Muscle of leg (tissue), 11 donors: ENCODE data around the gene NDOR1. TPM values are rescaled to one million over a fixed set of nuclear protein-coding genes. Genes with fewer than 3 reads are reported as not detected.

Experiments used
- DNase-seq: peaks from one replicate; pipeline ENCODE4 v3.0.0; 2013
- H3K27ac ChIP-seq: one replicate; pipeline ENCODE4 v1.5.1; 2013; ENCODE audit warnings: mild to moderate bottlenecking, low read length, control low read depth
- H3K27me3 ChIP-seq: one replicate; pipeline ENCODE4 v1.6.1; 2013; ENCODE audit warnings: low read length; ENCODE audit not compliant: control insufficient read depth, insufficient read depth
- H3K36me3 ChIP-seq: one replicate; pipeline ENCODE4 v1.6.1; 2013; ENCODE audit warnings: low read length; ENCODE audit not compliant: control insufficient read depth, insufficient read depth
- H3K4me1 ChIP-seq: one replicate; pipeline ENCODE4 v1.6.1; 2013; ENCODE audit warnings: low read length; ENCODE audit not compliant: control insufficient read depth, insufficient read depth
- H3K4me3 ChIP-seq: one replicate; pipeline ENCODE4 v1.5.1; 2013; ENCODE audit warnings: low read length, control low read depth
- H3K9me3 ChIP-seq: replicated peaks from 2 replicates; pipeline ENCODE4 v1.6.1; 2013; ENCODE audit warnings: low read depth, low read length; ENCODE audit not compliant: control insufficient read depth
- WGBS: methylation state at CpG from one replicate; pipeline ENCODE4 v1.1.5; 2013; ENCODE audit warnings: missing lambda C conversion rate; ENCODE audit not compliant: insufficient coverage; 5-methylcytosine and 5-hydroxymethylcytosine counted together
- polyA plus RNA-seq, 8 donors: library from polyadenylated mRNA; unstranded; fragments of 120-200 nt; gene quantifications; one replicate each; pipeline versions ENCODE4 v1.2.1 to v1.2.3, GENCODE V29; 2013; ENCODE audit warnings: inconsistent platforms in 1 of 8, low replicate concordance in 1 of 8; ENCODE audit not compliant: insufficient read length in 8 of 8, insufficient read depth in 1 of 8
- total RNA-seq: library from RNA; stranded (reverse); fragments of 120-200 nt; gene quantifications from one replicate; pipeline ENCODE4 v1.2.4, GENCODE V29; 2013

NDOR1 gene
- total and polyA plus RNA-seq, 9 donors = 3.1 to 10.8 (median 8.0) TPM

DNA sequence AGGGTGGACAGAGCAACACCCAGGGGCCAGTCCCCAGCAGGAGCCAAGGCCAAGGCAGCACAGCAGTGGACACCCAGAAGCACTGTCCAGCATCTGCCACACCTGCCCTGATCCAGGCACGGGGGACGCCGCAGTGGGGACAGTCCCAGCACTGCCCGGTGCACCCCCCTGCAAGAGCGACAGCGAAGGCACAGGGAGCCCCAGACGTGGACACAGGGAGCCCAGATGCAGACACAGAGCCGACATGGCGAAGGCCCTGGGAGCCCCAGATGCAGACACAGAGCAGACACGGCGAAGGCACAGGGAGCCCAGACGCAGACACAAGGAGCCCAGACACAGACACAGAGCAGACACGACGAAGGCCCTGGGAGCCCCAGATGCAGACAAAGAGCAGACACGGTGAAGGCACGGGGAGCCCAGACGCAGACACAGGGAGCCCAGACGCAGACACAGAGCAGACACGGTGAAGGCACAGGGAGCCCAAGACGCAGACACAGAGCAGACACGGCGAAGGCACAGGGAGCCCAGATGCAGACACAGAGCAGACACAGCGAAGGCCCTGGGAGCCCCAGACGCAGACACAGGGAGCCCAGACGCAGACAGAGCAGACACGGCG, 21.4 kb upstream of the NDOR1 start:
- H3K27ac ChIP-seq = no peak overlapping the region
- H3K36me3 ChIP-seq = peaks cover 78% of the 10 kb centered on the region
- no peaks in the 10 kb centered on the region for H3K27me3 ChIP-seq
- peaks cover 23% of the 10 kb centered on the region for H3K4me1 ChIP-seq
- H3K9me3 ChIP-seq = no peaks in the 10 kb centered on the region
- DNase-seq = no peak
- H3K4me3 ChIP-seq = no peak overlapping the region
- WGBS = 92% methylated on average over 27 of the region's 27 CpGs

DNA sequence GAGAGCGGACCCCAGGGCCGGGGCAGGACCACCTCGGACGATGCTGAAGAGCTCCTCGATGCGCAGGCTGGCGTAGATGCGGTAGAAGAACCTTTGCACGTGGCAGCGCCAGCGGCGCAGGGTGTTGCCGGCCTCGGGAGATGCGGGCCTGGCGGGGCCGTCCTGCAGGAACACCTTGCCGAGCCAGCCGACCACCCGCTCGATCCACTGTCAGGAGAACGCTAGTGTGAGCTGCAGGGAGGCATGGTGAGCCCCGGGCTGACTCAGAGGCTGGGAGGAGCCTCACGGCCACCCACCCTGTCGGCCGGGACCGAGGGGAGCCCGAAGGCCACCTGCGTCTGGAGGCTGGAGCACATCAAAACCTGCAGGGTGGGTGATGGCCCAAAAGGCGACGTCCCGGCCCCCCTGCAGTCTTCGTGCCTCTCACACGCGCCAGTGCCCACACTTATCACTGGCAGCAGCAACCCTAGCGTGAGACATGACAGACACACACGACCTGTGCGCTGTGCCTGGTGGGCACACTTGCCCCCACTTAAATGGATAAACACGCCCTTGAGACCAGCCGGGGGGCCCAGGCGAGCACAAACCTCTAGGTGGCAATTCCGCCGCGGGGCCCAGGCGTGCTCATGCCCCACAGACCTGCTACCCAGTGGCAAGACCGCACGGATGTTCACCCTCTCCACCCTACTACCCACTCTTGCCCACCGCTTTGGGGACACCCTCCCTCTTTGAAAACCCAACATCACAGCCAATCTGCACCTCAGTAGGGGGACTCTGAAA, 20.4 kb upstream of the NDOR1 start:
- Histone ChIP-seq H3K4me3 (no peak overlapping the region), H3K4me1 (peaks cover 32% of the 10 kb centered on the region), H3K9me3 (no peaks in the 10 kb centered on the region), H3K36me3 (peaks cover 74% of the 10 kb centered on the region), H3K27me3 (no peaks in the 10 kb centered on the region), H3K27ac (no peak overlapping the region)
- WGBS = 90% methylated on average over 47 of the region's 48 CpGs
- no peak for DNase-seq

DNA sequence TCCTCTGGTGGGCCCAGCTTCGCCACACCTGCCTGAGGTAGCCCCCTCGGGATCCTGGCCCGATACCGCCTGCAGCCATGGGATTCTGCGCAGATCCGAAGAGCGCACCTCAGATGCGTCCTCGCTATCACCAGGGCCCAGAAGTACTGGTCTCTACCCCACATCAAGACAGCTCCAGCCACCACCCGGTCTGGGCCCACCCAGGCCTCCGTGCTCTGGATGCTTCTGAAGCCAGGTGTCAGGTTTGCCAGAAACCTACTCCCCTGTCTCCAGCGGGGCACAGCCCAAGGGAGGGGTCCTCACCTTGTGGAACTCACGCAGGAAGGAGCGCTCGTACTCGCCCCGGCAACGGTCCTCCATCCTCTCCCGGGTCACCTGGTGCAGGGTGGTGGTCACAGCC, 19.6 kb upstream of the NDOR1 start:
- Histone ChIP-seq H3K27me3 (no peaks in the 10 kb centered on the region), H3K9me3 (no peaks in the 10 kb centered on the region), H3K27ac (no peak overlapping the region), H3K4me3 (no peak overlapping the region), H3K4me1 (peaks cover 41% of the 10 kb centered on the region), H3K36me3 (peaks cover 74% of the 10 kb centered on the region)
- no peak for DNase-seq
- 92% methylated on average over 17 of the region's 19 CpGs for WGBS

DNA sequence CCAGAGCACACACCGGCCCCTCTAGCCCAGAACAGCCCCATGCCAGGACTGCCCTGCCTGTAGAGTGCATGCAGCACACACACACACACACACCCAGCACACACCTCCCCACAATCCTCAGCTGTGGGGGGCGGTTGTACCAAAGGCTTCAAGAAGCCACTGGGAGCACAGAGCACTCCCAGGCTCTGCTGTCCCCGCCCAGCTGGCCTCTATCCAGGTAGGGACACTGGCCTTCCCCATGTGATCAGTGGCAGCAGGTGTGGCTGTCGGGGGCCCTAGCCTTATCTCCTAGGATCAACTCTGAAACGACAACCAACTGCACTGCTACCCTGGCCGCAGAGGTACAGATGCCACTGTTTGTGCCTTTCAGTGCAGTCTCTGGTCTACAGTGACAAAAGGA, 19.1 kb upstream of the NDOR1 start:
- Histone ChIP-seq H3K4me3 (no peak overlapping the region), H3K36me3 (peaks cover 74% of the 10 kb centered on the region), H3K4me1 (peaks cover 46% of the 10 kb centered on the region), H3K27ac (no peak overlapping the region), H3K27me3 (no peaks in the 10 kb centered on the region), H3K9me3 (no peaks in the 10 kb centered on the region)
- no peak for DNase-seq
- 86% methylated on average over 4 of the region's 6 CpGs for WGBS

DNA sequence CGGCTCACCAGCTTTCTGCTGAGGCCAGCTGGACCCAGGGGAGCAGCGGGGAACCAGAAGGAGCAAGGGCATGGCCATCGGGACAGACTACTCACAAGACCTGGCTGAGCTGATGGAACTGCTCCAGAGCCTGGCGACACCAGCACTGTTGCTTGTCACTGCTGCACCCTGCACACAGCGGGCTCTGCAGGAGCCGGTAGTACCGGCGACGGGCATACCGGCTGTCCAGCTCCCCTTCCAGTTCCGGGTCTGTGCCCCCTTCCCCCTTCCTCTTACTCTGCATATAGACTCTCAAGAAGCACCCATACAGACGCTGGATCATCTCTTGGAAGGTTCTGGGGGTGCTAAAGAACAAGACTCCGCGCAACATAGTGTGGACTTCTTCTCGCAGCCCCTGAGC, 18.1 kb upstream of the NDOR1 start:
- H3K9me3 ChIP-seq = no peaks in the 10 kb centered on the region
- peaks cover 47% of the 10 kb centered on the region for H3K4me1 ChIP-seq
- 87% methylated on average over 13 of the region's 15 CpGs for WGBS
- H3K27me3 ChIP-seq = no peaks in the 10 kb centered on the region
- H3K27ac ChIP-seq = no peak overlapping the region
- peak overlapping the region; percentile 99 for H3K4me3 ChIP-seq
- no peak for DNase-seq
- peaks cover 75% of the 10 kb centered on the region for H3K36me3 ChIP-seq

DNA sequence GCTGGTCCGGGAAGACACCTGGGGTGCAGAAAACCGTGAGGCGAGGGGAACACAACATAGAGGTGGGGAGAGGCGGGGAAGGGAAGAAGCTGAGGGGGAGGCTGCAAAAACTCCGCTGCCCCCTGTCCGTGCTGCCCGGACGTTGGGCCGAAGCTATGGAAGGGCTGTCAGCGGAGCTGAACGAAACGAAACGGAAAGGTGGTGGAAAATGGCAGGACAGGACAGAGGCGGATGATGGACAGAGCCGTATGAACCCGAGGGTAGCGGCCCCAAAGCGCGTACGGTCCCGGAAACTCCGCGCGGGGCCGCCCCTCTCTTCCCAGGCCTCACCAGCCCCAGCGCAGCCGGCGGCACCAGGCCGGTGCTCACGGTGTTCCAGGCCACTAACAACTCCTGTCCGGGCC, 17.4 kb upstream of the NDOR1 start:
- no peaks in the 10 kb centered on the region for H3K27me3 ChIP-seq
- no peak for DNase-seq
- under 1% methylated on average over 25 of the region's 31 CpGs for WGBS
- H3K27ac ChIP-seq = peak overlapping the region; percentile 77
- H3K4me3 ChIP-seq = peak overlapping the region; percentile 99
- H3K9me3 ChIP-seq = no peaks in the 10 kb centered on the region
- H3K4me1 ChIP-seq = peaks cover 47% of the 10 kb centered on the region
- peaks cover 73% of the 10 kb centered on the region for H3K36me3 ChIP-seq

DNA sequence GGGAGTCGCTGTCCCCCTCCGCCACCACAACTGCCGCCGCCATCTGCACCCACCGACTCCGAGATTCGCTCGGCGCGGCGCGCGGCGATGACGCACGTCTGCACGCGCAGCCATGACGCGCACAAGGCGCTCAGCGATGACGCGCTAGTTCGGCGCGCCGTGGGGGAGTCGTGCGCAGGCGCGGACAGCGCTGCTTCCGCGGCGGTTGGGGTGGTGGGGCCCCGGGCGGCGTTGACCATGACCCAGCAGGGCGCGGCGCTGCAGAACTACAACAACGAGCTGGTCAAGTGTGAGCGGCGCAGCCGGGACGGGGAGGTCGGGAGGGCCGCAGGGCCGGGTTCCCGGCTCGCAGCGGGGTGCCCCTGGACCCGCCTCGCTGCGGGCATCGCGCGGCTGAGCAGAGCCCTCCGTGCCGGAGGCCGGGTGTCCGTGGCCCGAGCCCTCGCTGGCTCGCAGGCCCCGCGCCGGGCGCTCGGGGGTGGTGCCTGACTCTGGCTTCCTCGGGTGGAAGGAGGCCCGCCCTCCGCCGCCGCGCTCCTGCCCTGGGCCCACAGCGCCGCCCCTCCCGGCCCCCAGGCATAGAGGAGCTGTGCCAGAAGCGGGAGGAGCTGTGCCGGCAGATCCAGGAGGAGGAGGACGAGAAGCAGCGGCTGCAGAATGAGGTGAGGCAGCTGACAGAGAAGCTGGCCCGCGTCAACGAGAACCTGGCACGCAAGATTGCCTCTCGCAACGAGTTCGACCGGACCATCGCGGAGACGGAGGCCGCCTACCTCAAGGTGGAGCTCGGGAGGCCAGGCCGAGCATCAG, 16.8 kb upstream of the NDOR1 start, which contains the start of the genes ANAPC2 and SSNA1:
TSS of gene ANAPC2 (minus strand) at position 71 of the 807 bp plus-strand sequence. CDS start at position 43, 28 bp downstream.
TSS of gene SSNA1 (plus strand) at position 187 of the 807 bp plus-strand sequence. CDS start at position 238, 51 bp downstream.
- no peaks in the 10 kb centered on the region for H3K9me3 ChIP-seq
- H3K27me3 ChIP-seq = no peaks in the 10 kb centered on the region
- DNase-seq = peak; percentile 98
- under 1% methylated on average over 93 of the region's 98 CpGs for WGBS
- H3K36me3 ChIP-seq = peaks cover 67% of the 10 kb centered on the region
- peak within 1 kb of the TSS; percentile 99 for H3K4me3 ChIP-seq
- peaks cover 47% of the 10 kb centered on the region for H3K4me1 ChIP-seq
- peak within 1 kb of the TSS; percentile 85 for H3K27ac ChIP-seq

DNA sequence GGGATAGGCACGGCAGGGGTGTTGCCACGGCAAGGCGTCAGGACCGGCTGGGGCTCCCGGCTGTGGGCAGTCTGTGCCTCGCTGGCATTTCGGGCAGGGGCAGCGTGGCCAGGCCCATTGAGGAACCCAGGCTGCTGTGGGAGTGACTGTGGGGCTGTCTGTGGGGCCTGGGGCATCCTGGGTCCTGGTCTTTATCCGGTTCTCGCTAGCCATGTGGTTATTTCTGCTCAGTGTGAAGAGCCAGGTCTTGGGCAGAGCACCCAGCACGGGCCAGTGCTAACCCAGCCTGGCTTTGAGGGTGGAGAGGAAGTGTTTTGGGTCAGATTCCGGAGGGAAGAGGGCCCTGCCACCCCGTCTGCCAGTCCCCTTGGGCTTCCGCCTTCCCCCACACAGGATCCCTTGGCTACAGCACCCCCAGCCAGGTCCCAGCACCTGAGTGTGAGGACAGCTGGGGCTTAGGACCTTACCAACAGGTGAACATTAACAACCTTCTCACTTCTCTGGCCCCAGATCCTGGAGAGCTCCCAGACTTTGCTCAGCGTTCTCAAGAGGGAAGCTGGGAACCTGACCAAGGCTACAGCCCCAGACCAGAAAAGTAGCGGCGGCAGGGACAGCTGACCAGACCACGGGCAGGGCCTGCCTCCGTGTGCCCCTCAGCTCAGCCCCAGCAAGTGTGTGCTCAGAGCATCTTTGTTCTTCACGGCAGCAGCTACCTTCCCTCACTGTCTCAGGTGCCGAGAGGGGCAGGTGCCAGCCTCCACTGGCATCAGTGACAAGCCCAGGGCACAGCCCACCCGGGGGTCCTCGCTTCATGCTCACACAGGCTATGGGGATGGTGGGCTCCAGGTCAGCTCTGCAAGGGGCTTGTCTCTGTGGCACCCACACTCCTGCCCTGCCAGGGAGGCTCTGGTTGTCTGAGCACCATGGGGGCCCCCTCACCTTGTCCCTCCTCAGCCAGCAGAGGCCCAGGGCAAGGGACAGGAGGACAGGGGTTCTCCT, 15.9 kb upstream of the NDOR1 start:
- DNase-seq = no peak
- Histone ChIP-seq H3K4me3 (peak overlapping the region; percentile 99), H3K27ac (peak overlapping the region; percentile 85), H3K4me1 (peaks cover 52% of the 10 kb centered on the region), H3K9me3 (no peaks in the 10 kb centered on the region), H3K36me3 (peaks cover 58% of the 10 kb centered on the region), H3K27me3 (no peaks in the 10 kb centered on the region)
- WGBS = 35% methylated on average over 22 of the region's 23 CpGs

DNA sequence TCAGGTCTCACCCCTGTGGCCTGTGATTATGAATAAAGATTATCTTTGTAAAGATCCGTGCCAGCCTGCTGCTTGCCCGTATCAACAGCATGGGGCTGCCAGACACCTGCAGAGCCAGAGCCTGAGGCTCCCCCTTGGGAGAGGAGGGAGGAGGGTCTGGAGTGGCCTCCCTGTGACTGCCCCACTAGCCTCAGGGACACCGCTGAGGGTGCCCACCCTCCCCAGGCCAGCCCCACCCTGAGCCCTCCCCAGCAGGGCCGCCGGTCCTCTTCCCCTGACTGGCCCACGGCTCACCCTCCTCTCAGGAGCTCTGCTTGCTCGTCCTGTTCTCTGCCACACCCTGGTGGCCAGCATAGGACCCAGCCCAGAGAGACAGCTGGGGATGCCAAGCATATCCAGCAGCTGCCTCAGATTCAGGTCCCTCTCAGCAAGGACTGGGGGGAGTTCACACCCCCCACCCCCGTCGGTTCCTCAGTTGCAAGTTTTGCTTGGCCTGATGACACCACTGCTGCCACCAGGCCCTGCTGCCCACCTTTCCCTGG, 15.1 kb upstream of the NDOR1 start:
- Histone ChIP-seq H3K27me3 (no peaks in the 10 kb centered on the region), H3K27ac (peak overlapping the region; percentile 85), H3K9me3 (no peaks in the 10 kb centered on the region), H3K4me1 (peaks cover 56% of the 10 kb centered on the region), H3K4me3 (no peak overlapping the region), H3K36me3 (peaks cover 50% of the 10 kb centered on the region)
- DNase-seq = no peak
- 56% methylated on average over 7 of the region's 9 CpGs for WGBS
